HL-60/S4 (cell line): ENCODE results near the gene ASF1B.

Experiments used
- in situ Hi-C: fragments of 300-500 bp; cut with MboI; formaldehyde crosslinking; loops from 2 replicates; pipeline ENCODE4 v1.14.3; 2022; ENCODE audit warnings: low sequenced_read_pairs

The ASF1B gene

GRCh38 chr19:14112051-14112808 is 24.2 kb downstream of the ASF1B start:
- in situ Hi-C loops: no loop called here

DNA sequence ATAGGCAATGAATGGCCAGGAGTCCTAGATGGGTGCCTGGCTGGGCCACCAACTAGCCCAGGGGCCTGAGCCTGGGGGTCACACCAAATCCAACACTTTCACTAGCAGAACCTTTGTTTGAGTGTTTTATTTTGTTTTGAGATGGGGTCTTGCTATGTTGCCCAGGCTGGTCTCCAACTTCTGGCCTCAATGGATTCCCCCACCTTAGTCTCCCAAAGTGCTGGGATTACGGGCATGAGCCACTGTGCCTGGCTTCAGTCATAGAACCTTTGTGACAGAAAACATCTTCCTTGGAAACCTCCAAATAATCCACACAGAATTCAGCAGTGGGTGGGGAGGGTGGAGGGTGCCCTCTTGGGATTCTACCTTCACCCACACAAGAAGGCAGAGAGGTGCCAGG is 24.9 kb downstream of the ASF1B start:
- in situ Hi-C loops: no loop called here

DNA sequence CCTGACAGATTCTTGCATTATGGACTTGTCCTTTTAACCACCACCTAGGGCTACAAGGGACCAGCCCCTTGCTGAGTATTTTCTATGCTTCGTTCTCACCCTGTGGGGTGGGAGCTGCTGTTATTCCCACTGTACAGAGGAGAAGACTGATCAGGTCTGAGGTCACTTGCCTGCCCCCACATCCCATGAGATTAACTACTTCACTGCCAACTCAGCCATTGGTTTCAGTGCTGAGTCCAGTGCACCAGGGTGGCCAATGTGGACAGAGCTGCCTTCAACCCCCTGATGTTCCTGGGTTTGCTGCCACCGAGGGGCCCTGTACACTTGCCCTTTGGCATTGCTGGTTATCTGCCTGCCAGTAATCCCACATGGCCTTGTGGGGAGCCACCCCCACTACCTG is 25.7 kb downstream of the ASF1B start:
- in situ Hi-C loops: no loop called here

DNA sequence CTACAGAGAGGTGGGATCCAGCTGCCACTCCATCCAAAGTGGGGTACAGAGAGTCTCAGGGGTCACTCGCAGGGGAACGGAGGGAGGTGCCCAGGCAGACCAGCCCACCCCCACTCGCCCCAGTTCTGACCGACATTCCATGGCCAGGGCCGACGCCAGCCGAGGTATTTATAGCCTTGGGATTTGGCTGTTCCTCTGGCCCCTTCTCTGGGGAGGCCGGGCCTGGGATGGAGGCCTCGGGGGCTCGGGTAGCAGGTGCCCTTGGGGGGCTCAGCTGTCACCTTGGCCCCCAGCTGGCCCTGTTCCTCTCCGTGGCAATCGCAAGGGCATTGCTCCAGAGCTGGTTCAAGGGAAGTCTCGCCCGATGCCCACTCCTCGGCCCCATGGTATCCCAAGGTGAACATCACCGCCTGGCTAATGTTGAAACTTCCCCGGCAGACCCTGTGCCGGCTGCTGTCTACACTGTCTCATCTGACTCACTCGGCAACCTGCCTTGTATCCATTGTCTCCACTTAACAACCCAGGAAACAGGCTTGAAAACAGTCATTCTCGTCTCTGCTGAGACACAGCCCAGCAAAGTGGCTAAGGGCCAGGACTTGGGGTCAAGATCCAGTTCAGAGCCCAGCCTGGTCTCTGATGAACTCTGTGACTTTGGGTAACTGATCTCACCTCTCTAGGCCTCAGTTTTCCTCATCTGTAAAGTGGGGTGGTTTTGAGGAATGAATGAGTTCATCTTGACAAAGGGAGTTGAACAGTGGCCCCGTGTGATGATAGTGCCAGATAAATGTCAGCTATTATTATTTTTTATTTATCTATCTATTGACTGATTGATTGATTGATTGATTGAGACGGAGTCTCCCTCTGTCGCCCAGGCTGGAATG is 28.6 kb downstream of the ASF1B start:
- in situ Hi-C loops: no loop called here

- in situ Hi-C loops: no loop called here
Measured at GRCh38 chr19:14106840-14107239, 29.5 kb downstream of the ASF1B start.

- in situ Hi-C loops: no loop called here
Measured at GRCh38 chr19:14105680-14106079, 30.7 kb downstream of the ASF1B start.

DNA sequence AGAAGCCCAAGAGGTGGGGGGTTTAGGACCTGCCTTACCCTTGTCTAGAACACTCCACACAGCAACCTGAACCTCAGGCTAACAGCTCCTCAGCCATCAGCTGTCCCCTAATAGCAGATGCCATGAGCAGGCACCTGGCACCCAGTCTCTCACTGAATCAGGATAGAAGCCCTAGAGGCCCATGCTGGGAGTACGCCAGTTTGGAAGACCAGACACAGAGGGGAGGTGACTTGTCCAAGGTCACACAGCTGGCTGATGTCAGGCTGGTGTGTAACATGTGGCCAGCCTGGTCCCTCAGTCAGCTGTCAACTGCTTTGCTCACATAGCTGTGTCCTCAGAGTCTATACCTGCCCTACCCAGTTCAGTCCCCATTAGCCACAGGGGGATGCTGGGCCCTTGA is 33.1 kb downstream of the ASF1B start:
- in situ Hi-C loops: no loop called here

DNA sequence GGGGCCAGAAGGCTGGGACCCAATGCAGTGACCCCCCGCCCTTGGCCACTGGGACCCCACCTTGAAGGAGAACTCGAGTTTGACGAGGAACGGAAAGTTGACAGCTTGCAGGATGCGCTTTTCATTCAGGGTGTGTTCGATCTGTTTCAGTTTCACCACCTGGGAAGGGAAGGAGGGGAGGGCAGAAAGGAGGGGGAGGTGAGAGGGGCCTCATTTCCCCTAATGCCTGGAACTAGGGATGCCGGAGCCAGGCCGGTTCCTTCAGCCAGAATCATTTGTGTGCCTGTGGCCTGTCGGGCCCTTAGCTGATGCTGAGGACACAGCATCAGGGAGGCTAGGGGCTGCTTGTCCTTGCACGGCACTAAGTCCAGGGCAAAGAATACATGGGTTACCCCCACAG is 33.6 kb downstream of the ASF1B start:
- in situ Hi-C loops: no loop called here

DNA sequence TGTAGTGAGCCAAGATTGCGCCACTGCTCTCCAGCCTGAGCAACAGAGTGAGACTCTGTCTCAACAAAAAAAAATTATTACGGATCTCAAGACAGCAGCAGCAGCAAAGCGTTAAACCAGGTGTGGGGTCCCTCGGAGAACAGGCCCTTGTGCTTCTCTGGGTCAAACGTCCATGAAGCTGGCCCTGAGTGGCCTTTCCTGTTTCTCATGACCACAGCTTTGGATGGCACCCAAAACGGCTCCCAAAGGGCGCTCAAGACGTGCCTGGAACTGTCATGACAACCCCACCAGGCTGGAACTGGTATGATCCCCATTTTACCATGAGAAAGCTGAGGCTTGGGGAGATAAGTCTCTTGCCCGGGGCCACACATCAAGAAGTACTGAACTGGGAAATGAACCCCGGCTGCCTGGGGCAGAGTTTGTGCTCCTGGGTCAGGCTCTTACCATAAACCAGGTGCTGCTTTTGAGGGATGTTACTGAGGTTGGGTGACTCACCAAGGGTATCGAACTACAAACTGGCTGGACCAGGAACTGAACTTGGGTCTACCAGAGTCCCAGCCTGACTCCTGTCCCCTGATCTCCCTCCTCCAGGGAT is 34.2 kb downstream of the ASF1B start:
- in situ Hi-C loops: no loop called here

DNA sequence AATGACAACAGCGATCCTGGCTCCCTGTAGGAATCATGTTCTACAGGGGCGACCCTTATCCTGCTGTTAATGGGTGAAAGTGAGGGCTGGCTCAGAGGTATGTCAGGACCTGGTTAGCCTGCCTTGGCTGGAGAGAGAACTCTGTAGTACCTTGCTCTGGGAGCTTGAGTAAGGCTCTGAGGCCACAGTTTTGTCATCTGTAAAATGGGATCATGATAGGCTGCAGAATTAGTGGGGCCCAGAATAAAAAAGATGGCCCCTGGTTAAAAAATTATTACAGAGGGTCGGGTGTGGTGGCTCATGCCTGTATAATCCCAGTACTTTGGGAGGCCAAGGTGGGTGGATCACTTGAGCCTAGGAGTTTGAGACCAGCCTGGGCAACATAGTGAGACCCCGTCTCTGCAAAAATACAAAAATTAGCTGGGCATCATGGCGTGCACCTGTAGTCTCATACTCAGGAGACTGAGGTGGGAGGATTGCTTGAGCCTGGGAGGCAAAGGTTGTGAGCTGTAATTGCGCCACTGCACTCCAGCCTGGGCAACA is 35.3 kb downstream of the ASF1B start:
- in situ Hi-C loops: no loop called here

DNA sequence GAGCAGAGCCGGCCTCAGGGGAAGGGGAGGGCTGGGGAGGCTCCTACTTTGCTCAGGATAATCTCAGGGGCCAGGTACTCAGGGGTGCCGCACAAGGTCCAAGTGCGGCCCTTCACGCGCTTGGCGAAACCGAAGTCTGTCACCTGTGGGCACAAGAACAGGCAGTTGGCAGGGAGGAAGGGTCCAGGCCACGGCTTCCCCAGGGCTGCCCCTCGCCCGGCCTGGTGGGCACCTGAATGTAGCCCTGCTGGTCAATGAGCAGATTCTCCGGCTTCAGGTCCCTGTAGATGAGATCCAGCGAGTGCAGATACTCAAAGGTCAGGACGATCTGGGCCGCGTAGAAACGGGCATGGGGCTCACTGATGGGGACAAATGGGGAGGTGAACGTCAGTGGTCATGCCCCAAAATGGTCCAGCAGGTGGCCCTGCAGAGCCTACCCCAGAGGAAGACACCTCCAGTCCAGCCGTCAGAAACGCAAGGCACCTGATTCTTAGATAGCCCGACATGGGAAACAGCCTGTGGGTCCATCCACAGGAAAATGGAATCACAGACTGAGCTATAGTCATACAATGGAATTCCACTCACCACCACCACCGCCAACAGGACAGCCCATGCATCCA is 38.7 kb downstream of the ASF1B start:
- in situ Hi-C loops: no loop called here

- in situ Hi-C loops: no loop called here
Measured at GRCh38 chr19:14096272-14096992, 40.0 kb downstream of the ASF1B start.

DNA sequence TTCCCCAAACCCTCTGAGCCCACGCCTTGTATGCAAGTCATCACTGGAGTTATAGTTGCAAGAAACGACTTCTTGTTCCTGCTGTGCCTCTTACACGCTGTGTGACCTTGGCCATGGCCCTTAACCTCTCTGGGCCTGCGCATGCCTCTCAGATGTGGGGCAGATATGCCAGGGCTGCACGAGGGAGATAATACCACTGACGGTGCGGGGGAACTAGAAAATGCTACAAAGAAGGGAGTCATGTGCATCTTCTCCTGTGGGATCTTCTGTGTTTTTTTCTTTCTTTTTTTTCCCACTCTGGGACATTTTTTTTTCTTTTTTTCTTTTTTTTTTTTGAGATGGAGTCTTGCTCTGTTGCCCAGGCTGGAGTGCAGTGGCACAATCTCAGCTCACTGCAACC is 41.5 kb downstream of the ASF1B start:
- in situ Hi-C loops: no loop called here

- in situ Hi-C loops: no loop called here
Measured at GRCh38 chr19:14093117-14093823, 43.1 kb downstream of the ASF1B start.

- in situ Hi-C loops: no loop called here
Measured at GRCh38 chr19:14091813-14092462, 44.5 kb downstream of the ASF1B start.

DNA sequence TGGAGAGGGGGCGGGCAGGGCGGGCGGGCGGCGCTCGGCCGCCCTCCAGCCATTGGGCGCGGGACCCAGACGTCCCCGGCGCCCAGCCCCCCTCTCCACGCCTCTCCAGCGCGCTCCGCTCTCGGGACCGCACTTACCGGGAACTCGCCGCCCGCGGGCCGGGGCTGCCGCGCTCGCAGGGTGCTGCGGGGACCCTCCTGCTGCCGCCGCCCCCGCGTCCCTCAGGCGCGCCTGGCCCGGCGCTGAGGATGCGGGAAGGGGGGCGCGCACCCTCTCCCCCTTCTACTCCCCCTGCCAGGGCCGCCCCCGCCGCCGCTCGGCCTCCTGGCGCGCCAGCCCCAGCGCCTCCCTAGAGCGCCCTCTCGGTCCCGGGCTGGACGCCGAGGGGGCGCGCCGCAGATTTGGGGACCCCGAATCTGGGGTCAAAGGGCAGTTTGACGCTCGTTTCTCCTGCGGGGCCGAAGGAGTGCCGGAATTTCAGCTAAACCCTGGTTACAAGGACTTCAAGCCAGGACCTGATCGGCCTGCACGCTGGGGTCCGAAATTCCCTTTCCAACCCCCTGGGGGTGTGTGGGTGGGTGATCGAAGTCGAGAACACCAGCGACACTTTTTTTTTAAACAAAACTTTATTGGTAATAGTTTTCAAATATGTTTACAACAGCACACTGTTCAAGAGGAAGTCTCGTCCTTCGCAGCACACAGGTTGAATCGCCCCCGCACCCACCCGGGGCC is 45.1 kb downstream of the ASF1B start:
- in situ Hi-C loops: no loop called here

DNA sequence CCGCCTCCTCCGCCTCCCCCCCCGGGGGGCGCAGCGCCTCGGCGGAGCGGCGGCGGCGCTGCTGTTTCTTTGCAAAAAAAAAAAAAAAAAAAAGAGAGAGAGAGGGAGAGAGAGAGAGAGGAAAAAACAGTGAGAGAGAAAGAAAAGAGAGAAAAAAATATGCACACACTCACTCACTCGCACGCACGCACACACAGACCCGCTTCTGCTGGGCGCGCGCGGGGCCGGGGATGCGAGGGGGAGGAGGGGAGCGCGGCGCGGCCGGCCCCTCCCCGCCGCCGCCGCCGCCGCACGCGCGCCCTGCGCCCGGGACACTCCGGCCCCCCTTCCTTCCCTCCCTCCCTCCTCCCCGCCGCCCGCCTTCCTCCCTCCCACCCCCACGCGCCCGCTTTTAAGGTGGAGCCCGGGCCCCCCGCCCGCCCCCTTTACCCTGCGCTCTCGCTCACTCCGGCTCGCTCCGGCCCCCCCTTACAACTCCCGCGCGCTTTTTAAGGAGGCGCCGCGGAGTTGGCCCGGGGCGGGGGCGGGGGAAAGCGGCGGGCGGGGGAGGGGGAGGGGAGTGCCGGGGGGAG is 45.8 kb downstream of the ASF1B start, which contains the start of gene SAMD1:
Gene SAMD1, minus strand, starts transcription at position 243 of the 572 bp plus-strand sequence.
- in situ Hi-C loops: no loop called here
